A673 (cell line): Measurements from ENCODE around the gene HDAC4.

Experiments
- CTCF ChIP-seq: fragments of 300-800, 200-600 bp; sonication (generic); conservative IDR thresholded peaks from 2 replicates; pipeline ENCODE4 v1.5.1; 2017; ENCODE audit warnings: low read depth, mild to moderate bottlenecking, antibody characterized with exemption, low read length, moderate library complexity, mixed read lengths
- EZH2 ChIP-seq: fragments of 200-600 bp; sonication (generic); IDR thresholded peaks from 2 replicates; pipeline ENCODE4 v1.6.1; 2017; ENCODE audit warnings: borderline replicate concordance, low read depth, mild to moderate bottlenecking, mixed read lengths, antibody characterized with exemption, low read length; ENCODE audit not compliant: poor library complexity, severe bottlenecking

GRCh38 chr2:239397931-239398471 is 2.8 kb downstream of the HDAC4 start:
- TF ChIP-seq CTCF (no peak), EZH2 (no peak)
